Urinary bladder (tissue), 4 donors: ENCODE data around the gene SLC6A6. TPM values are rescaled to one million over a fixed set of nuclear protein-coding genes. Genes with fewer than 3 reads are reported as not detected.

Source experiments
- DNase-seq: peaks from one replicate; pipeline ENCODE4 v3.0.0-alpha.2; 2015; ENCODE audit errors: extremely low spot score
- H3K27ac ChIP-seq: one replicate; pipeline ENCODE4 v1.5.1; 2013; ENCODE audit warnings: low read depth, mild to moderate bottlenecking, moderate library complexity
- H3K36me3 ChIP-seq: one replicate; pipeline ENCODE4 v1.6.1; 2013; ENCODE audit warnings: mild to moderate bottlenecking, moderate library complexity; ENCODE audit not compliant: insufficient read depth
- H3K4me1 ChIP-seq: one replicate; pipeline ENCODE4 v1.6.1; 2013; ENCODE audit warnings: mild to moderate bottlenecking, moderate library complexity; ENCODE audit not compliant: insufficient read depth
- H3K4me3 ChIP-seq: one replicate; pipeline ENCODE4 v1.5.1; 2013; ENCODE audit warnings: low read depth, low read length
- WGBS: extraction: QIAGEN DNeasy Blood & Tissue Kit; methylation state at CpG from one replicate; pipeline ENCODE4 v1.1.7; 2013; 5-methylcytosine and 5-hydroxymethylcytosine counted together
- polyA plus RNA-seq: library from polyadenylated mRNA; stranded (reverse); fragments of 200-250 nt; gene quantifications from one replicate; pipeline ENCODE4 v1.2.3, GENCODE V29; 2013
- total RNA-seq: library from RNA; depleted of rRNA; stranded (reverse); fragments of >200 nt; gene quantifications from one replicate; pipeline ENCODE4 v1.2.3, GENCODE V29; 2014
- donor health status: healthy with polysubstance abuse.
- donor health status: healthy.

Gene SLC6A6
- 9.2 TPM for total RNA-seq
- 8.0 TPM for polyA plus RNA-seq

DNA sequence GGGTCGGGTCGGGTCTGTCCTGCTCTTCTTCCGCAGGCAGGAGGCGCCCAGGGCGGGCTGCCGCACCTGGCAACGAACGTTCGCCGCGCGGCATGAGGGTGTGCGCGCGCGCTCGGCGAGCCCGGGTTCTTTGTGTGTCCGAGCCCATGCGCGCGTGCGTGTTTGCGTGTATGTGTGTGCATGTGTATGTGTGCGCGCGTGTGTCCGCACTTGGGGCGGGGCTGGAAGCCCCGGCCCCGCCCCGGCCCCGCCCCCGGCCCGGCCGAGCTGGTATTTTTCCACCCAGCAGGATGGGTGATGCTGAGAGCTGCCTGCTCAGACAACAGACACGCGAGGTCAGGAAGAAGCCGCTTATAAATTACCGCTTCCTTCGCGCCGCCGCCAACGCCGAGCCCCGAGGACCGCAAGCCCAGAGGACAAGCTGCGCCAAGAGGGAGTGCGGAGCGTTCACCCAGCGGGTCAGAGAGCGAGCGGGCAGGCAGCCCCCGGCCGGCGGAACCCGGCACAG is at the start of gene SLC6A6:
Gene SLC6A6, plus strand, starts transcription at position 303 of the 508 bp plus-strand sequence. CDS start 41,029 bp downstream, outside the sequence.
- Histone ChIP-seq H3K4me3 (peak within 1 kb of the TSS; percentile 74), H3K36me3 (no peaks in the 10 kb centered on the region), H3K4me1 (no peaks in the 10 kb centered on the region), H3K27ac (peak within 1 kb of the TSS; percentile 88)
- WGBS: under 1% methylated on average over 59 of the region's 59 CpGs
- DNase-seq: peak; percentile 87

DNA sequence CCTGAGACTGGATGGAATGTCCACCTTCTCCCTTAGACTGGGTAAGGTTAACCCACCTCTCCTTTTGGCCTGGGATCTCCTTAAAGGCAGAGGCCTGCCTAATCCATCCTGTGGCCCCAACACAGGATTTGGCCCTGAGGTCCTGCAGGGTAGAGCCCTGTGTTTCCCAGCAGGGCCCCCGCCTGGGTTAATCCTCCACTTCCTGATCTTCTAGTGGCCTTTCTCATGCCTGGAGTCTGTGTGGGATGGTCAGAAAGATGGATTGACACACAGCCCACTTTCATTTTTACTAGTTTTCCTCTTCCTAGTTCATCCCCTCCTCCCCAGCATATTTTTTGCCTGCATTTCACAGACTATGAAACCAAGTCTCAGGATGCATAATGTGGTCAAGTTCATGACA is 48.9 kb upstream of the SLC6A6 start:
- DNase-seq: no peak
- Histone ChIP-seq H3K4me3 (no peak overlapping the region), H3K4me1 (no peaks in the 10 kb centered on the region), H3K36me3 (no peaks in the 10 kb centered on the region), H3K27ac (no peak overlapping the region)
- 78% methylated on average over 1 of the region's 1 CpG for WGBS

DNA sequence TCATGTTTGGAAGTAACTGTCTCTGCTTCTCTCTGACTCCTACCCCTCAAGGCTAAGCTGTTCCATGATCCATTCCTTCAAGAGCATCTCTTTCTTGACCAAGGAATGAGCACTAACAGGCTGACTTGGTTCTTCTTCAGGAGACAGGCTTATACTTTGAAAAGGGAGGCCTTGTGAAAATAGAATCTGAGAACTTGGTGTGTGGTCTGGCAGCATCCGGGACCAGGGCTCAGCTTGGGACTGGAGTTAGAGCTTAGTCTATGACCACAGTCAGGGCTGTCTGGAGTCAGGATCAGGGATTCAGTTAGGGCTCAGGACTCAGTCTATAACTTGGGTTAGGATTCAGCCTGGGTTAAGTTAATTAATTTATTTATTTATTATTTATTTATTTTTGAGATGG is 44.9 kb upstream of the SLC6A6 start:
- 54% methylated on average over 1 of the region's 1 CpG for WGBS
- Histone ChIP-seq H3K4me3 (no peak overlapping the region), H3K4me1 (no peaks in the 10 kb centered on the region), H3K27ac (no peak overlapping the region), H3K36me3 (no peaks in the 10 kb centered on the region)
- DNase-seq: no peak

DNA sequence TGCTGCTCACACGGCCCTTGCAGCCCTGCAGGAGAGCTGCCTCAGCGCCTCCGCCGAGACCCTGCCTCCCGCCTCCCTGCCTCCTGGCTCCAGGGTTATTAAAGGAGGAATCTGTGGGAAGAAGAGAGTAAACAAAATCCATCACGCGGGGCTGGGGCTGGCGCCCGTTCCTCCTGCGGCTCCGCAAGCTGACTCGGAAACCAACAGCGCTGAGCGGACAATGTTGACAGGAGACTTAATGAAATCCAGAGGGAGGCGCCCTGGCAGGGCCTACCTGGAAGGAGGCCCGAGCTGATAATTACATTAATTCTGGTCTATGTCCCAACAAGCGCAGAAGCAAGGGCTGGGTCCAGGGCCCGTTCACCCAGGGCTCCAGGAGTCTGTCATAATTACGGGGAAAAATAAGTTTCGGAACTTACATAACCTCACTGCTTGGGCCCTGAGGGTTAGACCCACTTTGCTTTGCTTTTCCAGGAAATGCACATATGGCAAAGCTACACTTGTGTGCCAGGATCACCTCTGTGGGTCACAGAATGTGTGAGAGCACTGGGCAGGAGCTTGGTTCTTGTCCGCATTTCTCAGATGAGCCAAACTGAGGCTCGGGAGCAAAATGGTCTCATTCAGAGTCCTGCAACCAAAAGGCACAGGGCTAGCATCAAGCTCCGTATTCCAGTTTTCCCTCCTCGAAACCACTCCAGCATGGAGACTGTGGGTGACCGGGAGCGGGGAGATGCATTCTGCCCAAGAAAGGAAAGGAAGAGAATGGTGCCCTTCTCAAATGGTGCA is 43.8 kb upstream of the SLC6A6 start:
- Histone ChIP-seq H3K36me3 (no peaks in the 10 kb centered on the region), H3K4me1 (no peaks in the 10 kb centered on the region), H3K4me3 (no peak overlapping the region), H3K27ac (no peak overlapping the region)
- WGBS: 31% methylated on average over 26 of the region's 26 CpGs
- no peak for DNase-seq

DNA sequence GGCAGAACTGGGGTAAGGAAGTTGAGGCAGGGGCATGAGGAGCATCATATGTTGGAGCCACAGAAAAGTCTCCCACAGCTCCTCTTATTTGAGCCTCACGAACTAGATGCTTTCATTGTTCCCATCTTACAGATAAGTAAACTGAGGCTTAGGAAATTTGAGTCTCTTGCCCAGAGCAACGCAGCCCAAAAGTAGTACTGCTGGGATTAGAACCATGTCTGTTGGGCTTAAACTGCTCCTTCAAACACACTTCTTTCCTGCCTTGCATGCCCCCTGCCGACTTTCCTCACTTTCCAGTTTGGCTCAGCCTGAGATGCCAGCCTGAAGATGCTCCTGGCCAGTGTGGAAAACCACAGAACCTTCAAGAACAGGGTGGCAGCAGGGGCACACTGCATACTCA is 43.1 kb upstream of the SLC6A6 start:
- WGBS: 97% methylated on average over 3 of the region's 3 CpGs
- DNase-seq: no peak

DNA sequence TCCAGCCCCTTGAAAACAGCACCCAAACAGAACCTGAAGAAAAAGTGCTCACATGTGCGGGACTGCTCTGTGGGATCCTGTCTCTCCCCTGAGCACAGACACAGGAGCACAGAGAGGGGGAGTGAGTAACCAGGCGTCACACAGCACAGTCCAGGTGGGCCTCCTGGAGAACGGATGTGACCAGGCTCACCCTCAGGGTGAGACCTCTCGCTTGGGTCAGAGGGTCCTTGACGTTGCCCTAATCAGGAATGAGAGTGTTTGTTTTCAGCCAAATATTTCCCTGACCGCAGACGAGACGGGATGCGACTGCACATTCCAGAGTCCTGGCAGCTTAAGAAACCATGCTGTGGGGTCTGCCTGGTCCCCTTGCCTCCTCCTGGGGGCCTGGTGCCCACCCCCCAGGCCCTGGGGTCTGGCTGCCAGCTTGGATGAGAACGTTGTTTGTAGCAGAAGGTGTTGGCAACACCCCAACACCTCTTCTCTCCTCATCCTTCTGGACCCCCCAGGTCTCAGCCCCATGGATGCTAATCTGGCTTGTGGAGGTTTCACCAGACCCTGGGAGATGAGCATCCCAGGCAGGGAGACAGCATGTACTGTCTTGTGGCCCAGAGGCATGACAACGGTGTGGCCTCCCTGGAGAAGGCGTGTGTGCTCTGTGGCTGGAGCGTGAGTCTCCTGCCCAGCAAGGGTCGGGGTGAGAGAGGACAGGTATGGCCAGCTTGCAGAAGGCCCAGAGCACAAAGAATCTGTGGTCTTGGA is 42.1 kb upstream of the SLC6A6 start:
- Histone ChIP-seq H3K36me3 (no peaks in the 10 kb centered on the region), H3K4me1 (no peaks in the 10 kb centered on the region), H3K27ac (no peak overlapping the region), H3K4me3 (no peak overlapping the region)
- 71% methylated on average over 14 of the region's 14 CpGs for WGBS
- no peak for DNase-seq

More for the DNA sequence above, 43.1 kb upstream of the SLC6A6 start:
- Histone ChIP-seq H3K36me3 (no peaks in the 10 kb centered on the region), H3K4me3 (no peak overlapping the region), H3K27ac (no peak overlapping the region), H3K4me1 (no peaks in the 10 kb centered on the region)

DNA sequence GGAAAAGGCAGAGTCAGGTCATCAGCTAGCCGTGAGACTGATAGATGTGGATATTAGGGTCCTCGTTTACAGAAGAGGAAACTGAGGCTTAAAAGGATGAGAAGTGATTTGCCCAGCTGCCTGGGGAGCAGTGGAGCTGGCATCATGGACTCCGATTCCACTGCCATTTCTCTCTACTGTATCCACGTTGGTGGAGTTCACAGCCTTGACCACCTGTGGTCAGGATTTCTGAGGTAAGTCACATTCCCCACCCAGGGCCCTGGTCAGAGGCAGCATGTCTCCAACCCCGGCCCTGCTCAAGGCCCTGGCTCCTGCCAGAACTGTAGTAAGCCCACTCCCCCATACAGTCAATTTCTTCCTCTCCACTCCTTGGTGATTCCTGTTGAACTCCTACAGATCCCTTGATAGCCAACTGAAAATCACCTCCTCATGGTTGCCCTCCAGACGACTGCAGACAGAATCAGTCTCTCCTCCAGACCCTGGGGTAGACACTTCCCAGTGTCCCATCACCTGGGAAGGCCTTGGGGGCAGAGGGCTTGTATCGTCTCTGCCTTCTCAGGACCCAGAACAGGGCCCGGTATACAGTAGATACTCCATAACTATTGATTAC is 41.2 kb upstream of the SLC6A6 start:
- Histone ChIP-seq H3K4me1 (no peaks in the 10 kb centered on the region), H3K4me3 (no peak overlapping the region), H3K27ac (no peak overlapping the region), H3K36me3 (no peaks in the 10 kb centered on the region)
- 93% methylated on average over 8 of the region's 8 CpGs for WGBS
- DNase-seq: no peak

DNA sequence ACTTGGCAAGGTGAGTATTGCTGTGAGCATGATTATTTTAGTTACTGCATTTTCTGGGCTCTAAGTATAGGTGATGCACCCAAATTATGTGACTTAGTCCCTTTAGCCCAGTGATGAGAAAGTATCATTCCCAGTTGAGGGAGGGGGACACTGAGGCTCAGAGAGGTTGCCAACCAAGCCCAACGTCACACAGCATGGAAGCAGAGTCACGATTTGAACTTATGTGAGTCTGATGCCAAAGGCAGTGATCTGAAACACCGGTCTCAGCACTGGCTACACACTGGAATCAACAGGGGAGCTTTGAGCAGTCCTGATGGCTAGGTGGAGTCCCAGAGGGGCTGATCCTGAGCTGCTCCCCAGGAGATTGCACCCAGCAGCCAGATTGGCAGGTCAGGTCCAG is 39.5 kb upstream of the SLC6A6 start:
- no peaks in the 10 kb centered on the region for H3K36me3 ChIP-seq

DNA sequence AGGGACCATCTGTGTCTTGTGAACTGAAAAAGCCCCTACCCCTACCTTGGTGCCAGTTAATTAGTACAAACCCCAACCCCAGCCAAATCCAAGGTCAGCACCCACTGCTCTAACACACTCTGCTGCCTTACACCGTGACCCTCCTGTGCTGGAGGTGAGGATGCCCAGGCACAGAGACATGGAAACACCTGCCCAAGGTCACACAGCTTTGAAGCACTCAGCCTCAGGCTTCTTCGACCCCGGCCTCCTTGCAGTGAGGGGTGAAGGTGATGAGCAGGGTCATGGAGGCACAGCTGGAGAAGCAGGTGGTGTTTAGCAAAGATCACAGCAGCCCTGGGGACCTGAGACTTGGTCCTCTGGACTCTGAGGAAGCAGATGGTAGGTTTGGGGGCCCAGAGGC is 39.0 kb upstream of the SLC6A6 start:
- no peak overlapping the region for H3K27ac ChIP-seq
- no peaks in the 10 kb centered on the region for H3K4me1 ChIP-seq
- WGBS: 95% methylated on average over 3 of the region's 3 CpGs
- no peaks in the 10 kb centered on the region for H3K36me3 ChIP-seq
- DNase-seq: no peak
- H3K4me3 ChIP-seq: no peak overlapping the region

More for the DNA sequence above, 39.5 kb upstream of the SLC6A6 start:
- Histone ChIP-seq H3K4me1 (no peaks in the 10 kb centered on the region), H3K4me3 (no peak overlapping the region), H3K27ac (no peak overlapping the region)
- WGBS: 90% methylated on average over 3 of the region's 3 CpGs
- DNase-seq: no peak

DNA sequence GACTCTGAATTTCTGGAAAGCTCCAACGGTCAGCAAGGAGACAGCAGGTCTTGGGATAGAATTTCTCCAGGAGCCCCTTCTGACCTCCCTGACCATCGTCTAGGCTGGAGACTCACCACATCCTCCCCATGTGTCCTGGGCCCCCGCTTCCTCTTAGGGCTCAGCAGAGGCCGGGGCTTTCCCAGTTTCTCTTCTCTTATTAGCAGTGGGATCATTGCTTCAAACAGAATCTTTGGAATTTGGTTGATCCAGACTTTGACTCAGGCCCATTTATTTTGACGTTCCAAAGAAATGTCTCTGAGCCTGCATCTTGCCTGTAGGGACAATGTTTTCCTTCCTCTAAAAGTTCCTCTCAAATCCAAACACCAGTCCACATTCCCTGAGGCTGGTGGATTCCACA is 38.4 kb upstream of the SLC6A6 start:
- DNase-seq: no peak
- Histone ChIP-seq H3K36me3 (no peaks in the 10 kb centered on the region), H3K4me1 (no peaks in the 10 kb centered on the region), H3K27ac (no peak overlapping the region), H3K4me3 (no peak overlapping the region)
- WGBS: 59% methylated on average over 5 of the region's 5 CpGs

DNA sequence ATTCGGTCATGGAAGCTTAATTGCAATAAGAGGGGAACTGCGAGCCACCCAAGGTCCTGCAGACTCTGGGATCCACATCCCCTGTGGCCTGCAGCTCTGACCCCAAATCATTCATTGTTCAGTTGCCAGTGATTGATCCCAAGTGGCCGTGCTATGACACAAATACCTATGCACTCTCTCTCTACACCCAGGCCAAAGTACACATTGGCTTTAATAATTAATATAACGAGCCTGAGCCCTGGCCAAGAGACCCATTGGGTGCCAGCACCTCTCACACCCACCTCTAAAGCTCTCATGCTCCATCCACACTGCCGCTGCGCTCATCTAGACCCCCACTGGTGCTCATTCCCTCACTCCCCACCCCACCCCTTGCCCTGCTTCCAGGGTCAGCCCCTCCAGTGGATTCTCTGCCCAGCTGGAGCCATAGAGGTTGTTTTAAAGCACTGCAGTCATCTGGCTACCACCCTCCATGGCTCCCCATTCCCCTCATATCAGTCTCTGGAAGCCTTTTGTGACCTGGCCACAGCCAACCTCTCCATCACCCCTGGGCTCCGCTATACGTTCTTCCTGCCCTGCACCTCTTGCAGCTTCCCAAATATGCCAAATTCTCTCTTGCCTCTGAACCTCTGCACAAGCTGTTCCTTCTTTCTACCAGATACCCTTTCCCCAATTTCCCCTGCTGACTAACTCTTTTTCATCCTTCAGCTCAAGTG is 37.7 kb upstream of the SLC6A6 start:
- no peaks in the 10 kb centered on the region for H3K4me1 ChIP-seq

DNA sequence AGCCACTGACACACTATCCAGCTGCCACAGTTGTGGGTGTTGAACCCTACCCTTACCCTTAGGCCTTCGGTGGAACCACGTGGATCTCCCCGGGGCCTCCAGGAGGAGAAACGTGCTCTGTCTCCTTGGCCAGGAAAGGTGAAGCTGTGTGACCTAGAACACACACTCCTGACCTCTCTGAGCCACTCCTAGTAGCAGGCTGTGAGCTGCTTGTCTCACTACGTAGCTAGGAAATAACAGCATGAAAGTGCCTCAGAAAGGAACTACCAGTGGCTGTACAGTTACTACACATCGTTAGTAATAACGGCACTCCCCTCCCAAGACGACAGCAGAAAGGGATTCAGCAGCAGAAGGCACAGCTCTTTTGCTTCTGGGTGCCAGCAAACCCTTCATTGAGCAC is 36.2 kb upstream of the SLC6A6 start:
- no peak for DNase-seq
- WGBS: 87% methylated on average over 8 of the region's 8 CpGs
- Histone ChIP-seq H3K4me1 (no peaks in the 10 kb centered on the region), H3K27ac (no peak overlapping the region), H3K36me3 (no peaks in the 10 kb centered on the region), H3K4me3 (no peak overlapping the region)

More for the DNA sequence above, 37.7 kb upstream of the SLC6A6 start:
- 96% methylated on average over 8 of the region's 8 CpGs for WGBS
- no peak overlapping the region for H3K4me3 ChIP-seq
- no peak overlapping the region for H3K27ac ChIP-seq
- no peak for DNase-seq
- H3K36me3 ChIP-seq: no peaks in the 10 kb centered on the region
